Keratinocyte (primary cell): ENCODE results near the gene IFT88. TPM values are rescaled to one million over a fixed set of nuclear protein-coding genes. Genes with fewer than 3 reads are reported as not detected.

ENCODE experiments used
- DNase-seq: peaks from one replicate; pipeline ENCODE4 v3.0.0-alpha.2; 2011; ENCODE audit warnings: low read depth, missing footprints, low spot score
- FAIRE-seq: peaks from 2 replicates; lab custom pipeline; 2011; peaks lifted over from hg19 to GRCh38; lab: Jason Lieb, UNC
- H2AFZ ChIP-seq: 2 replicates; pipeline ENCODE4 v1.6.0; 2012; ENCODE audit warnings: low read length, control low read depth, inconsistent platforms; ENCODE audit not compliant: control insufficient read depth
- H3K27ac ChIP-seq: 2 replicates; pipeline ENCODE4 v1.5.1; 2011; ENCODE audit warnings: low read length; ENCODE audit not compliant: control insufficient read depth, insufficient read depth
- H3K27me3 ChIP-seq: 3 replicates; pipeline ENCODE4 v1.6.0; 2011; ENCODE audit warnings: low read length; ENCODE audit not compliant: control insufficient read depth, insufficient read depth; ENCODE audit errors: extremely low read depth
- H3K36me3 ChIP-seq, 2 experiments: 2 replicates in 1 of 2; 3 replicates in 1 of 2; pipeline ENCODE4 v1.5.1; 2011; ENCODE audit warnings: low read length in 2 of 2, mild to moderate bottlenecking in 1 of 2; ENCODE audit not compliant: control insufficient read depth in 2 of 2, insufficient read depth in 2 of 2; ENCODE audit errors: extremely low read depth in 1 of 2
- H3K4me1 ChIP-seq: 3 replicates; pipeline ENCODE4 v1.5.1; 2011; ENCODE audit warnings: low read length; ENCODE audit not compliant: control insufficient read depth, insufficient read depth; ENCODE audit errors: extremely low read depth
- H3K4me2 ChIP-seq: 3 replicates; pipeline ENCODE4 v1.6.0; 2011; ENCODE audit warnings: low read depth, low read length; ENCODE audit not compliant: control insufficient read depth, insufficient read depth; ENCODE audit errors: extremely low read depth
- H3K4me3 ChIP-seq, 3 experiments: fragments of 200-600 bp in 1 of 3; sonication (generic) in 1 of 3; 2 replicates in 2 of 3; 3 replicates in 1 of 3; pipeline ENCODE4 v1.5.1; 2011 to 2016; ENCODE audit warnings: low read length in 3 of 3, mild to moderate bottlenecking in 3 of 3, control low read depth in 2 of 3, inconsistent platforms in 1 of 3, low read depth in 1 of 3, mixed read lengths in 1 of 3, mixed run types in 1 of 3, moderate library complexity in 1 of 3; ENCODE audit not compliant: control insufficient read depth in 2 of 3, insufficient read depth in 2 of 3; ENCODE audit errors: extremely low read depth in 1 of 3
- H3K79me2 ChIP-seq: 2 replicates; pipeline ENCODE4 v1.6.0; 2012; ENCODE audit warnings: low read length; ENCODE audit not compliant: control insufficient read depth, insufficient read depth
- H3K9ac ChIP-seq: 3 replicates; pipeline ENCODE4 v1.6.0; 2011; ENCODE audit warnings: low read length; ENCODE audit not compliant: control insufficient read depth, insufficient read depth; ENCODE audit errors: extremely low read depth
- H3K9me1 ChIP-seq: 3 replicates; pipeline ENCODE4 v1.6.0; 2011; ENCODE audit warnings: low read length; ENCODE audit not compliant: control insufficient read depth, insufficient read depth; ENCODE audit errors: extremely low read depth
- H3K9me3 ChIP-seq: 2 replicates; pipeline ENCODE4 v1.5.1; 2012; ENCODE audit warnings: low read depth, low read length; ENCODE audit not compliant: control insufficient read depth
- H4K20me1 ChIP-seq: 3 replicates; pipeline ENCODE4 v1.6.0; 2011; ENCODE audit warnings: low read length; ENCODE audit not compliant: control insufficient read depth, insufficient read depth; ENCODE audit errors: extremely low read depth
- EZH2 ChIP-seq: IDR thresholded peaks from one replicate; pipeline ENCODE4 v1.6.1; 2012; ENCODE audit warnings: inconsistent platforms, mild to moderate bottlenecking, low read length, moderate library complexity
- dilution Hi-C: fragments of 300-500 bp; cut with MboI; formaldehyde crosslinking; loops from one replicate; pipeline ENCODE4 v1.7.0; 2020; ENCODE audit warnings: low sequenced_read_pairs; ENCODE audit not compliant: extremely low pct_ligation_motif_present
- polyA plus RNA-seq, 5 experiments: library from polyadenylated mRNA; depleted of rRNA in 3 of 5; stranded (reverse) in 3 of 5; stranded (forward) in 1 of 5; unstranded in 1 of 5; fragments of >200 nt; gene quantifications; 1 replicate in 1 of 5; 2 replicates in 3 of 5; 3 replicates in 1 of 5; pipeline versions ENCODE4 v1.2.1 to v1.2.3, GENCODE V29; 2011 to 2012; ENCODE audit warnings: missing spikeins in 2 of 5, low read depth in 1 of 5, low replicate concordance in 1 of 5
- TF ChIP-seq, protein P1 (sequence below), 3 experiments: IDR thresholded peaks in 1 of 3; conservative IDR thresholded peaks in 1 of 3; optimal IDR thresholded peaks in 1 of 3; 2 replicates in 2 of 3; 3 replicates in 1 of 3; pipeline versions ENCODE3 to v1.5.1; 2011; ENCODE audit warnings: low read length in 3 of 3, mild to moderate bottlenecking in 3 of 3, moderate library complexity in 2 of 3, control low read depth in 1 of 3, inconsistent platforms in 1 of 3; ENCODE audit not compliant: insufficient read depth in 2 of 3; ENCODE audit errors: extremely low read depth in 1 of 3

Gene IFT88
- polyA plus RNA-seq, 1 donor (not counting 4 experiments of a cell fraction or from before 2014, with no cell fraction given) = 9.5 TPM

DNA sequence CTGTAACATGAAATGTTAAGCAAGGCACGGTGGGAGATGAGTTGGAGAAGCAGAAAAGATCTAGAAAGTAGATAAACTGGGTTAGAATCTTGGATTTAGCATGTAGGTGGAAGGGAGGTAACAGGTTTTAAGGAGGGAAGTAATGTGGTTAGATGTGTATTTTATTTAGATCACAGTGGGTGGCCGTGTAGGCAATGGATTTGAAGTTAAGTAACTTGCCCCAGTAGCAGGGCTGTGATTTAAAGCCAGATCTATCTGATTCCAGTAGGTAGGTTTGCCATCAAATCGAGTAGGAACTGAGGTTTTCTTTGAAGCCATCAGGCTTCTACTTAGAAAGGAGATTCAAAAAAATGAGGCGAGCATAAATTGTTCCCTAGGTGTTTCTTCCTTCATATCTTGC lies 86.0 kb downstream of the IFT88 start:
- dilution Hi-C loops = no loop called here
- no peaks in the 10 kb centered on the region for H3K79me2 ChIP-seq
- no peak for DNase-seq

DNA sequence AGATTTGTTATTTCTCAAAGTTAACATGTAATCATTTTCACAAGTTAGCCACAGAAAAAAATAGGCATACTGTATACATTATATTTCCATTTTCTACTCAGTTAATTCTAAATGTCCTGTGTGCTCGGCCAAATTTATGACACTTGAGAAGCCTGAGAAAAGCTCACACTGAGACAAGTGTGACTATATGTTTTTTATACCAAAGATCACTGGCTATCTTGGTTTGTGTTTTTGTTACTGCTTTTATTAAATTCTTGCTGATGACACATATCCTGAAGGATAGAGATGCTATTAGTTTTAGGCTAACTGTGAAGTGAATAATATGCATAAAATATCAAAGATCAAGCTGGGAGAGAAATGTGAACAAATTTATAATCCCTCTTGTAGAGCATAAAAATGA lies 87.2 kb downstream of the IFT88 start:
- Histone ChIP-seq H2AFZ (no peak overlapping the region), H3K4me2 (no peak overlapping the region), H3K79me2 (no peaks in the 10 kb centered on the region), H3K27me3 (no peaks in the 10 kb centered on the region), H3K9me1 (no peaks in the 10 kb centered on the region), H3K27ac (no peak overlapping the region), H3K4me3 (no peak overlapping the region), H3K36me3 (no peaks in the 10 kb centered on the region), H3K9ac (no peak overlapping the region), H3K4me1 (no peaks in the 10 kb centered on the region), H4K20me1 (no peaks in the 10 kb centered on the region), H3K9me3 (no peaks in the 10 kb centered on the region)
- DNase-seq (no peak), FAIRE-seq (no peak)
- dilution Hi-C loops = no loop called here
- TF ChIP-seq, protein P1, sequence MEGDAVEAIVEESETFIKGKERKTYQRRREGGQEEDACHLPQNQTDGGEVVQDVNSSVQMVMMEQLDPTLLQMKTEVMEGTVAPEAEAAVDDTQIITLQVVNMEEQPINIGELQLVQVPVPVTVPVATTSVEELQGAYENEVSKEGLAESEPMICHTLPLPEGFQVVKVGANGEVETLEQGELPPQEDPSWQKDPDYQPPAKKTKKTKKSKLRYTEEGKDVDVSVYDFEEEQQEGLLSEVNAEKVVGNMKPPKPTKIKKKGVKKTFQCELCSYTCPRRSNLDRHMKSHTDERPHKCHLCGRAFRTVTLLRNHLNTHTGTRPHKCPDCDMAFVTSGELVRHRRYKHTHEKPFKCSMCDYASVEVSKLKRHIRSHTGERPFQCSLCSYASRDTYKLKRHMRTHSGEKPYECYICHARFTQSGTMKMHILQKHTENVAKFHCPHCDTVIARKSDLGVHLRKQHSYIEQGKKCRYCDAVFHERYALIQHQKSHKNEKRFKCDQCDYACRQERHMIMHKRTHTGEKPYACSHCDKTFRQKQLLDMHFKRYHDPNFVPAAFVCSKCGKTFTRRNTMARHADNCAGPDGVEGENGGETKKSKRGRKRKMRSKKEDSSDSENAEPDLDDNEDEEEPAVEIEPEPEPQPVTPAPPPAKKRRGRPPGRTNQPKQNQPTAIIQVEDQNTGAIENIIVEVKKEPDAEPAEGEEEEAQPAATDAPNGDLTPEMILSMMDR (optimal IDR thresholded peaks at IDR 0.05 in 1 of 3, IDR thresholded peaks at IDR 0.05 in 1 of 3, conservative IDR thresholded peaks at IDR 0.05 in 1 of 3; ENCODE audit: extremely low read depth in 1 of 3, insufficient read depth in 2 of 3, low read length in 3 of 3) = no peak
- TF ChIP-seq EZH2 = no peak

More for the DNA sequence above, 86.0 kb downstream of the IFT88 start:
- Histone ChIP-seq H3K4me3 (no peak overlapping the region), H4K20me1 (no peaks in the 10 kb centered on the region), H3K9me3 (no peaks in the 10 kb centered on the region), H3K4me1 (no peaks in the 10 kb centered on the region), H3K9me1 (no peaks in the 10 kb centered on the region), H3K36me3 (no peaks in the 10 kb centered on the region), H3K4me2 (no peak overlapping the region), H3K27ac (no peak overlapping the region), H3K27me3 (no peaks in the 10 kb centered on the region), H2AFZ (no peak overlapping the region), H3K9ac (no peak overlapping the region)
- no peak for FAIRE-seq
- TF ChIP-seq, protein P1 (optimal IDR thresholded peaks at IDR 0.05 in 1 of 3, IDR thresholded peaks at IDR 0.05 in 1 of 3, conservative IDR thresholded peaks at IDR 0.05 in 1 of 3; ENCODE audit: extremely low read depth in 1 of 3, insufficient read depth in 2 of 3, low read length in 3 of 3) = no peak
- TF ChIP-seq EZH2 = no peak
